GM10248 (cell line): Measurements from ENCODE around the gene SLC10A1.

Experiments
- CTCF ChIA-PET: fragments of 300-600 bp; sonication (Branson Sonifier 250); formaldehyde crosslinking; extraction: SDS; loops from one replicate; lab custom pipeline; 2021; ENCODE audit warnings: antibody characterized with exemption; lab: Yijun Ruan, JAX
- POLR2A ChIA-PET: fragments of 350-650 bp; sonication (Branson Sonifier 250); formaldehyde crosslinking; extraction: SDS; loops from one replicate; lab custom pipeline; 2020; ENCODE audit warnings: antibody characterized with exemption; lab: Yijun Ruan, JAX
- DNase-seq: peaks from one replicate; pipeline ENCODE4 v3.0.0; 2012; ENCODE audit errors: extremely low spot score
- TF ChIP-seq, protein P1 (sequence below): IDR thresholded peaks from 2 replicates; pipeline ENCODE4 v1.5.1; 2012; ENCODE audit warnings: mild to moderate bottlenecking, low read depth; ENCODE audit errors: extremely low read depth, missing control alignments, control extremely low read depth

SLC10A1 gene

DNA sequence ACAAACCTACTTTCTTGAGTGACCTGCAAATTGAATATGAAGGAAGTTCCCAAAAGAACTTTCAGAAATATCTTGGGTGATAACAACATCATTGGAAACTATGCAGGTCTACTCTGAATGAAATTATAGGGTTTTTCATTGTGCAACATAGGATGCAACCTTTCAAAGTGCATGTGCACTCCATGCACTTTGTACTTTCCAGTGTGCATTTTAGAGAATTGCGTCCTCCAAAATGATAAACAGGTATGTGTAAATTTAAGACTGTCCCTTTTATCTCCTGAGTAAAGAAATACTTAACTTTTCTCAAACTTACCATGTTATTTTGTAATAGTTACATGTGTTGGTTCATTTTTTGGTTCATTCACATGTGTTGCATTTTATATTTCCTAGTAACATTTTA, 16.9 kb downstream of the SLC10A1 start:
- ChIA-PET CTCF (interaction anchor here (0.9 kb wide), 1 partner anchor 248 kb away, joined by 3 read pairs; no protein-coding TSS in a partner anchor), POLR2A (no interaction called here)
- TF ChIP-seq, protein P1, sequence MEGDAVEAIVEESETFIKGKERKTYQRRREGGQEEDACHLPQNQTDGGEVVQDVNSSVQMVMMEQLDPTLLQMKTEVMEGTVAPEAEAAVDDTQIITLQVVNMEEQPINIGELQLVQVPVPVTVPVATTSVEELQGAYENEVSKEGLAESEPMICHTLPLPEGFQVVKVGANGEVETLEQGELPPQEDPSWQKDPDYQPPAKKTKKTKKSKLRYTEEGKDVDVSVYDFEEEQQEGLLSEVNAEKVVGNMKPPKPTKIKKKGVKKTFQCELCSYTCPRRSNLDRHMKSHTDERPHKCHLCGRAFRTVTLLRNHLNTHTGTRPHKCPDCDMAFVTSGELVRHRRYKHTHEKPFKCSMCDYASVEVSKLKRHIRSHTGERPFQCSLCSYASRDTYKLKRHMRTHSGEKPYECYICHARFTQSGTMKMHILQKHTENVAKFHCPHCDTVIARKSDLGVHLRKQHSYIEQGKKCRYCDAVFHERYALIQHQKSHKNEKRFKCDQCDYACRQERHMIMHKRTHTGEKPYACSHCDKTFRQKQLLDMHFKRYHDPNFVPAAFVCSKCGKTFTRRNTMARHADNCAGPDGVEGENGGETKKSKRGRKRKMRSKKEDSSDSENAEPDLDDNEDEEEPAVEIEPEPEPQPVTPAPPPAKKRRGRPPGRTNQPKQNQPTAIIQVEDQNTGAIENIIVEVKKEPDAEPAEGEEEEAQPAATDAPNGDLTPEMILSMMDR = no peak
- DNase-seq = no peak

DNA sequence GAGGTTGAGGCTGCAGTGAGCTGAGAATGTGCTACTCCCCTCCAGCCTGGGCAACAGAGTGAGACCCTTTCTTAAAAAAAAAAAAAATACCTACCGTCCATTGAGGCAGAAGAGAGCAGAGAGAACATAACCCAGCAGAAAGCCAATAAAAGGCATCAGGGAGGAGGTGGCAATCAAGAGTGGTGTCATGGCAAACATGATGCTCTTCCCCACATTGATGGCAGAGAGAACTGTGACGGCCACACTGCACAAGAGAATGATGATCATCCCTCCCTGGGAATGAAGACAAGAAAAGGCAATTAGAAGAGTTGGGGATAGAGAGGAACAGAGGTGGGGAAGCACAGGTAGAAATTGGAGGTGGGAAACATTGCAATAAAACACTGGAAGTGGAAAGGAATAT, 18.0 kb downstream of the SLC10A1 start:
- POLR2A ChIA-PET = no interaction called here
- CTCF ChIA-PET = no interaction called here
- TF ChIP-seq, protein P1 = no peak
- DNase-seq = no peak

DNA sequence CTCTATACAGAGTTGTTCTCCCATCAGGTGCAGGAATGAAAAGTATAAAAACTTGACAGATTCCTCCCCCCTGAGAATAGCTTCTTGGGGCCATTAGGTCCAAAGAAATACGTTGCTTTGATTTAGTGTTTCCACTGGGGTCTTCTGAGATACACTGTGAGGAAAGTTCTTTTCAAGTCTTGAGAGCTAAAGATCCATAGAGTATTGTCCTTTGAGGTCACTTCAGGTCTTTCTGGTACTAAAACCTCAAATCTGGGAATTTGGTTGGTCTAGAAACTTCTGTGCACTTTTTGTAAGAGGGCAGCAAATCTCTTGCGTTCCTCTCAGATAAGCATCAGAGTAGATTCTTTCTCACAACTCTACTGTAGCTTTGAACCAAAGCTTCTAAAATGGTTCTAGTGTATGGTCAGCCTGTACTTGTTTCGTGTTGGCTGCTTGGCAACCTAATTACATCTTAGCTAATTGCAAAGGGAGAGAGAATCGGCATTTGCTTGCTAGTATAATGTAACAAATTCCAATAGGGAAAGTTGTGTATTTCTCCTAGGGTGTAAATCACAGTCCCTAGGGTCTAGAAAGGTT, 20.1 kb downstream of the SLC10A1 start:
- TF ChIP-seq, protein P1 = no peak
- DNase-seq = no peak
- POLR2A ChIA-PET = interaction anchor here (0.6 to 2.0 kb wide), 2 partner anchors 10 to 129 kb away, joined by 3 to 13 read pairs; partner anchors contain the start of gene SRSF5
- CTCF ChIA-PET = interaction anchor here (0.9 to 1.6 kb wide), 2 partner anchors 17 to 251 kb away, joined by 3 read pairs; no protein-coding TSS in a partner anchor

DNA sequence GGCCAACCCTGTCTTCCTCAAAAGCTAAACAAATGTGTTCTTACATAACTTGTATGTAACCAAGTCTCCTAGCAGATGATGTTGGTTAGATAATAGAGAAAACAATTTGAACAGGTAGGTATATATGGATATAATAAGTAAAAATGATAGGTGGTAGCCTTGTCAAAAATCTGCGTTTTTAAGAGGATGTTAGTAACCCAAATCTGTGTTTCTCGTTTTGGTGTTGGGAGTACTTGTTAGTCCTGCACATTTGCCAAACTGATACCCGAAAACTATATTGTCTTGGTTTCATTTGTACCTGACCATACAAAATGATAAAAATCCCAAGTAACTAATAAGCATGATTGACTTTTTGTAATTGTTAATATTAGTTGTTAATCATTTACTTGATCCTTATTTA, 22.0 kb downstream of the SLC10A1 start:
- DNase-seq = no peak
- ChIA-PET POLR2A (no interaction called here), CTCF (no interaction called here)
- TF ChIP-seq, protein P1 = no peak

DNA sequence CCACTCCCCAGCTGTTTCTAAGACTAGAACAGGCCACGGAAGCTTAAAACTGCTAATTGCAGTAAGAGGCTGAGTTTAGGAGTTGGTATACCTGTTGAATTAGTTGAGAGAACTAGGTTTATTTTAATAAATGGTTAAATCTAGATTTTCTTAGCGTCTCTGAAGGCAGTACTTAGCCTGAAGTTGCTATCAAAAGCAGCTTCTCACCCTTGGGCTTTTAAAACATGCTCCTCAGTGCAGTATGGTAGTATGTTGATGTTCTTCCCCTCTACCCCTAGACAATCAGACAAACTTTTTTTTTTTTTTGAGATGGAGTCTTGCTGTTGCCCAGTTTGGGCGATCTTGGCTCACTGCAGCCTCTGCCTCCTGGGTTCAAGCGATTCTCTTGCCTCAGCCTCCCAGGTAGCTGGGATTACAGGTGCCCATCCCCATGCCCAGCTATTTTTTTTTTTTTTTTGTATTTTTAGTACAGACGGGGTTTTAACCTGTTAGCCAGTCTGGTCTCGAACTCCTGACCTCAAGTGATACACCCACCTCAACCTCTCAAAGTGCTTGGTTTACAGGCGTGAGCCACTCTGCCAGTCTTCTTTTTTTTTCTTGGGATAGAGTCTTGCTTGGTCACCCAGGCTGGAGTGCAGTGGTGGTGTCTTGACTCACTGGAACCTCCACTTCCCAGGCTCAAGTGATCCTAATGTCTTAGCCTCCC, 23.3 kb downstream of the SLC10A1 start:
- CTCF ChIA-PET = no interaction called here
- POLR2A ChIA-PET = interaction anchor here (0.5 to 1.7 kb wide), 5 partner anchors 9 to 879 kb away, joined by 3 to 7 read pairs (median 4); no protein-coding TSS in a partner anchor
- DNase-seq = no peak
- TF ChIP-seq, protein P1 = no peak

DNA sequence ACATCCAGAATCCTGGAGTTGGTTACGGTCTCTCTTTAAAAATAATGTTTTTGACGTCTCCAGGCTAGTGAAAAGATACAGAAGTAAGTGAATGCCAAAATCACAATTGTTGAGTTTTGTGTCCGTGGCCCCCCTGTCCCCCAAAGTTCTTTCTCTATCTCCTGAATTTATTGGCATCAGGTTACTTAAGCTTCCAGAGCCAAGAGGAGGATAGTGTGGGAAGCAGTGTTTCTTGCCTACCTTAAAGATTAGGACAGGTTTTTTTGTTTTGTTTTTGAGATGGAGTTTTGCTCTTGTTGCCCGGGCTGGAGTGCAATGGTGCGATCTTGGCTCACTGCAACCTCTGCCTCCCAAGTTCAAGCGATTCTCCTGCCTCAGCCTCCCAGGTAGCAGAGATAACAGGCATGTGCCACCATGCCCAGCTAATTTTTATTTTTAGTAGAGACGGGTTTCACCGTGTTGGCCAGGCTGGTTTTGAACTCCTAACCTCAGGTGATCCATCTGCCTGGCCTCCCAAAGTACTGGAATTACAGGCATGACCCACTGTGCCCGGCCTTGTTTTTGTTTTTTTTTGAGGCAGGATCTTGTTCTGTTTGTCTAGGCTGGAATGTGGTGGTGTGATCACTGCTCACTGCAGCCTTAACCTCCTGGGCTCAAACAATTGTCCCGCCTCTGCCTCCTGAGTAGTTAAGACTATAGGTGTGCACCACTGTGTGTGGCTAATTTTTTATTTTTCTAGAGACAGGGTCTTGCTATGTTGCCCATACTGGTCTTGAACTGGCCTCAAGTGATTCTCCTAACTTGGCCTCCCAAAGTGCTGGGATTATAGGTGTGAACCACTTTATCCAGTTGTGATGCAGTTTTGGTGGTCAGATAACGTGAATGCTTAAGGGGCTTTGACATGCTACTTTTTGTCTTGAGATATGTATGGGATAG, 24.7 kb downstream of the SLC10A1 start:
- no peak for DNase-seq
- ChIA-PET CTCF (no interaction called here), POLR2A (interaction anchor here (0.7 to 1.5 kb wide), 4 partner anchors 9 to 1142 kb away, joined by 3 to 5 read pairs (median 3); no protein-coding TSS in a partner anchor)
- TF ChIP-seq, protein P1 = no peak
